Epithelial cell of prostate (primary cell): ENCODE measurements around the gene URB1.

ENCODE experiments used
- DNase-seq: peaks from one replicate; pipeline ENCODE4 v3.0.0-alpha.2; 2011; ENCODE audit warnings: low read depth, low spot score
- H3K27ac ChIP-seq: fragments of 450-650 bp; 2 replicates; pipeline ENCODE4 v1.5.1; 2017; ENCODE audit warnings: mild to moderate bottlenecking

The URB1 gene

GRCh38 chr21:32349333-32349944 lies 43.4 kb downstream of the URB1 start:
- no peak for DNase-seq
- peak overlapping the region; percentile 68 for H3K27ac ChIP-seq

GRCh38 chr21:32348604-32349332 lies 44.0 kb downstream of the URB1 start:
- H3K27ac ChIP-seq: peak overlapping the region; percentile 68
- DNase-seq: peak; percentile 69

- no peak for DNase-seq
- peak overlapping the region; percentile 68 for H3K27ac ChIP-seq
Observed at GRCh38 chr21:32347977-32348376, 44.8 kb downstream of the URB1 start.

GRCh38 chr21:32347351-32347750 lies 45.5 kb downstream of the URB1 start:
- DNase-seq: no peak
- H3K27ac ChIP-seq: no peak overlapping the region

- DNase-seq: no peak
- no peak overlapping the region for H3K27ac ChIP-seq
Observed at GRCh38 chr21:32346951-32347350, 45.9 kb downstream of the URB1 start.

GRCh38 chr21:32340863-32341848 lies 51.7 kb downstream of the URB1 start:
- no peak for DNase-seq
- H3K27ac ChIP-seq: peak overlapping the region; percentile 61

- no peak for DNase-seq
Observed at GRCh38 chr21:32338209-32338921, 54.4 kb downstream of the URB1 start.

GRCh38 chr21:32337206-32337605 lies 55.6 kb downstream of the URB1 start:
- no peak for DNase-seq
- no peak overlapping the region for H3K27ac ChIP-seq

More at GRCh38 chr21:32338209-32338921, 54.4 kb downstream of the URB1 start:
- no peak overlapping the region for H3K27ac ChIP-seq

- no peak overlapping the region for H3K27ac ChIP-seq
- no peak for DNase-seq
Observed at GRCh38 chr21:32336711-32337110, 56.1 kb downstream of the URB1 start.

- DNase-seq: no peak
- no peak overlapping the region for H3K27ac ChIP-seq
Observed at GRCh38 chr21:32335601-32336575, 56.9 kb downstream of the URB1 start.

GRCh38 chr21:32334980-32335531 lies 57.8 kb downstream of the URB1 start:
- no peak for DNase-seq
- H3K27ac ChIP-seq: no peak overlapping the region

- H3K27ac ChIP-seq: no peak overlapping the region
- no peak for DNase-seq
Observed at GRCh38 chr21:32333953-32334673, 58.7 kb downstream of the URB1 start.

GRCh38 chr21:32332463-32332951 lies 60.3 kb downstream of the URB1 start:
- DNase-seq: no peak
- no peak overlapping the region for H3K27ac ChIP-seq

GRCh38 chr21:32331444-32332305 lies 61.1 kb downstream of the URB1 start:
- no peak overlapping the region for H3K27ac ChIP-seq
- no peak for DNase-seq

- no peak for DNase-seq
- H3K27ac ChIP-seq: no peak overlapping the region
Observed at GRCh38 chr21:32330784-32331311, 62.0 kb downstream of the URB1 start.

- no peak overlapping the region for H3K27ac ChIP-seq
- no peak for DNase-seq
Observed at GRCh38 chr21:32329776-32330175, 63.0 kb downstream of the URB1 start.

- H3K27ac ChIP-seq: no peak overlapping the region
Observed at GRCh38 chr21:32329331-32329730, 63.5 kb downstream of the URB1 start.

More at GRCh38 chr21:32329331-32329730, 63.5 kb downstream of the URB1 start:
- DNase-seq: no peak
